Keratinocyte (primary cell): ENCODE data around the gene HERC4. TPM values are rescaled to one million over a fixed set of nuclear protein-coding genes. Genes with fewer than 3 reads are reported as not detected.

ENCODE experiments used
- DNase-seq: peaks from one replicate; pipeline ENCODE4 v3.0.0-alpha.2; 2011; ENCODE audit warnings: low read depth, missing footprints, low spot score
- FAIRE-seq: peaks from 2 replicates; lab custom pipeline; 2011; peaks lifted over from hg19 to GRCh38; lab: Jason Lieb, UNC
- H2AFZ ChIP-seq: 2 replicates; pipeline ENCODE4 v1.6.0; 2012; ENCODE audit warnings: low read length, control low read depth, inconsistent platforms; ENCODE audit not compliant: control insufficient read depth
- H3K27ac ChIP-seq: 2 replicates; pipeline ENCODE4 v1.5.1; 2011; ENCODE audit warnings: low read length; ENCODE audit not compliant: control insufficient read depth, insufficient read depth
- H3K27me3 ChIP-seq: 3 replicates; pipeline ENCODE4 v1.6.0; 2011; ENCODE audit warnings: low read length; ENCODE audit not compliant: control insufficient read depth, insufficient read depth; ENCODE audit errors: extremely low read depth
- H3K36me3 ChIP-seq, 2 experiments: 2 replicates in 1 of 2; 3 replicates in 1 of 2; pipeline ENCODE4 v1.5.1; 2011; ENCODE audit warnings: low read length in 2 of 2, mild to moderate bottlenecking in 1 of 2; ENCODE audit not compliant: control insufficient read depth in 2 of 2, insufficient read depth in 2 of 2; ENCODE audit errors: extremely low read depth in 1 of 2
- H3K4me1 ChIP-seq: 3 replicates; pipeline ENCODE4 v1.5.1; 2011; ENCODE audit warnings: low read length; ENCODE audit not compliant: control insufficient read depth, insufficient read depth; ENCODE audit errors: extremely low read depth
- H3K4me2 ChIP-seq: 3 replicates; pipeline ENCODE4 v1.6.0; 2011; ENCODE audit warnings: low read depth, low read length; ENCODE audit not compliant: control insufficient read depth, insufficient read depth; ENCODE audit errors: extremely low read depth
- H3K4me3 ChIP-seq, 3 experiments: fragments of 200-600 bp in 1 of 3; sonication (generic) in 1 of 3; 2 replicates in 2 of 3; 3 replicates in 1 of 3; pipeline ENCODE4 v1.5.1; 2011 to 2016; ENCODE audit warnings: low read length in 3 of 3, mild to moderate bottlenecking in 3 of 3, control low read depth in 2 of 3, inconsistent platforms in 1 of 3, low read depth in 1 of 3, mixed read lengths in 1 of 3, mixed run types in 1 of 3, moderate library complexity in 1 of 3; ENCODE audit not compliant: control insufficient read depth in 2 of 3, insufficient read depth in 2 of 3; ENCODE audit errors: extremely low read depth in 1 of 3
- H3K79me2 ChIP-seq: 2 replicates; pipeline ENCODE4 v1.6.0; 2012; ENCODE audit warnings: low read length; ENCODE audit not compliant: control insufficient read depth, insufficient read depth
- H3K9ac ChIP-seq: 3 replicates; pipeline ENCODE4 v1.6.0; 2011; ENCODE audit warnings: low read length; ENCODE audit not compliant: control insufficient read depth, insufficient read depth; ENCODE audit errors: extremely low read depth
- H3K9me1 ChIP-seq: 3 replicates; pipeline ENCODE4 v1.6.0; 2011; ENCODE audit warnings: low read length; ENCODE audit not compliant: control insufficient read depth, insufficient read depth; ENCODE audit errors: extremely low read depth
- H3K9me3 ChIP-seq: 2 replicates; pipeline ENCODE4 v1.5.1; 2012; ENCODE audit warnings: low read depth, low read length; ENCODE audit not compliant: control insufficient read depth
- H4K20me1 ChIP-seq: 3 replicates; pipeline ENCODE4 v1.6.0; 2011; ENCODE audit warnings: low read length; ENCODE audit not compliant: control insufficient read depth, insufficient read depth; ENCODE audit errors: extremely low read depth
- EZH2 ChIP-seq: IDR thresholded peaks from one replicate; pipeline ENCODE4 v1.6.1; 2012; ENCODE audit warnings: inconsistent platforms, mild to moderate bottlenecking, low read length, moderate library complexity
- dilution Hi-C: fragments of 300-500 bp; cut with MboI; formaldehyde crosslinking; loops from one replicate; pipeline ENCODE4 v1.7.0; 2020; ENCODE audit warnings: low sequenced_read_pairs; ENCODE audit not compliant: extremely low pct_ligation_motif_present
- polyA plus RNA-seq, 5 experiments: library from polyadenylated mRNA; depleted of rRNA in 3 of 5; stranded (reverse) in 3 of 5; stranded (forward) in 1 of 5; unstranded in 1 of 5; fragments of >200 nt; gene quantifications; 1 replicate in 1 of 5; 2 replicates in 3 of 5; 3 replicates in 1 of 5; pipeline versions ENCODE4 v1.2.1 to v1.2.3, GENCODE V29; 2011 to 2012; ENCODE audit warnings: missing spikeins in 2 of 5, low read depth in 1 of 5, low replicate concordance in 1 of 5
- TF ChIP-seq, protein P1 (sequence below), 3 experiments: IDR thresholded peaks in 1 of 3; conservative IDR thresholded peaks in 1 of 3; optimal IDR thresholded peaks in 1 of 3; 2 replicates in 2 of 3; 3 replicates in 1 of 3; pipeline versions ENCODE3 to v1.5.1; 2011; ENCODE audit warnings: low read length in 3 of 3, mild to moderate bottlenecking in 3 of 3, moderate library complexity in 2 of 3, control low read depth in 1 of 3, inconsistent platforms in 1 of 3; ENCODE audit not compliant: insufficient read depth in 2 of 3; ENCODE audit errors: extremely low read depth in 1 of 3

The HERC4 gene
- polyA plus RNA-seq, 1 donor (not counting 4 experiments of a cell fraction or from before 2014, with no cell fraction given) = 42.9 TPM

- Histone ChIP-seq H3K36me3 (peaks cover 13 to 23% of the 10 kb centered on the region in 2 experiments), H3K9ac (no peak overlapping the region), H2AFZ (no peak overlapping the region), H3K9me3 (no peaks in the 10 kb centered on the region), H3K4me2 (no peak overlapping the region), H4K20me1 (no peaks in the 10 kb centered on the region), H3K27me3 (no peaks in the 10 kb centered on the region), H3K4me3 (no peak overlapping the region), H3K9me1 (no peaks in the 10 kb centered on the region), H3K79me2 (no peaks in the 10 kb centered on the region), H3K4me1 (no peaks in the 10 kb centered on the region), H3K27ac (no peak overlapping the region)
- dilution Hi-C loops = no loop called here
- DNase-seq (no peak), FAIRE-seq (no peak)
- TF ChIP-seq, protein P1, sequence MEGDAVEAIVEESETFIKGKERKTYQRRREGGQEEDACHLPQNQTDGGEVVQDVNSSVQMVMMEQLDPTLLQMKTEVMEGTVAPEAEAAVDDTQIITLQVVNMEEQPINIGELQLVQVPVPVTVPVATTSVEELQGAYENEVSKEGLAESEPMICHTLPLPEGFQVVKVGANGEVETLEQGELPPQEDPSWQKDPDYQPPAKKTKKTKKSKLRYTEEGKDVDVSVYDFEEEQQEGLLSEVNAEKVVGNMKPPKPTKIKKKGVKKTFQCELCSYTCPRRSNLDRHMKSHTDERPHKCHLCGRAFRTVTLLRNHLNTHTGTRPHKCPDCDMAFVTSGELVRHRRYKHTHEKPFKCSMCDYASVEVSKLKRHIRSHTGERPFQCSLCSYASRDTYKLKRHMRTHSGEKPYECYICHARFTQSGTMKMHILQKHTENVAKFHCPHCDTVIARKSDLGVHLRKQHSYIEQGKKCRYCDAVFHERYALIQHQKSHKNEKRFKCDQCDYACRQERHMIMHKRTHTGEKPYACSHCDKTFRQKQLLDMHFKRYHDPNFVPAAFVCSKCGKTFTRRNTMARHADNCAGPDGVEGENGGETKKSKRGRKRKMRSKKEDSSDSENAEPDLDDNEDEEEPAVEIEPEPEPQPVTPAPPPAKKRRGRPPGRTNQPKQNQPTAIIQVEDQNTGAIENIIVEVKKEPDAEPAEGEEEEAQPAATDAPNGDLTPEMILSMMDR (optimal IDR thresholded peaks at IDR 0.05 in 1 of 3, IDR thresholded peaks at IDR 0.05 in 1 of 3, conservative IDR thresholded peaks at IDR 0.05 in 1 of 3; ENCODE audit: extremely low read depth in 1 of 3, insufficient read depth in 2 of 3, low read length in 3 of 3) = no peak
- TF ChIP-seq EZH2 = no peak
These were observed 141.9 kb downstream of the HERC4 start for GRCh38 chr10:67933199-67933598.

- H4K20me1 ChIP-seq = no peaks in the 10 kb centered on the region
- H3K27me3 ChIP-seq = no peaks in the 10 kb centered on the region
- H3K9ac ChIP-seq = no peak overlapping the region
- no peak overlapping the region for H2AFZ ChIP-seq
- dilution Hi-C loops = no loop called here
- no peaks in the 10 kb centered on the region for H3K79me2 ChIP-seq
- FAIRE-seq = no peak
- no peaks in the 10 kb centered on the region for H3K9me1 ChIP-seq
- no peak overlapping the region for H3K4me2 ChIP-seq
- no peaks in the 10 kb centered on the region for H3K4me1 ChIP-seq
- no peak overlapping the region for H3K4me3 ChIP-seq
- H3K9me3 ChIP-seq = no peaks in the 10 kb centered on the region
- peaks cover 10 to 14% of the 10 kb centered on the region in 2 experiments for H3K36me3 ChIP-seq
- H3K27ac ChIP-seq = no peak overlapping the region
- no peak for TF ChIP-seq EZH2
- TF ChIP-seq, protein P1 (optimal IDR thresholded peaks at IDR 0.05 in 1 of 3, IDR thresholded peaks at IDR 0.05 in 1 of 3, conservative IDR thresholded peaks at IDR 0.05 in 1 of 3; ENCODE audit: extremely low read depth in 1 of 3, insufficient read depth in 2 of 3, low read length in 3 of 3) = no peak
- DNase-seq = no peak
These were observed 148.1 kb downstream of the HERC4 start for GRCh38 chr10:67926951-67927350.
